WTC11 (cell line): ENCODE measurements around the gene CLEC4C. TPM values are rescaled to one million over a fixed set of nuclear protein-coding genes. Genes with fewer than 3 reads are reported as not detected.
"Not testable (repeated sequence)": the region's sequence is repeated elsewhere in the genome, so short reads cannot be mapped to it uniquely, and the experiment has no call there.

Experiments used
- ATAC-seq: fragments of 200-7000 bp; cut with Tn5 transposase; 2 replicates; pipeline ENCODE4 v1.10.0; 2021; ENCODE audit warnings: mild to moderate bottlenecking, moderate library complexity
- CTCF ChIA-PET: fragments of 300-600 bp; sonication (Branson Sonifier 250); formaldehyde crosslinking; loops from one replicate; lab custom pipeline; 2021; ENCODE audit warnings: antibody characterized with exemption; lab: Charles Lee
- POLR2A ChIA-PET: fragments of 350-600 bp; sonication (Branson Sonifier 250); formaldehyde crosslinking; loops from one replicate; lab custom pipeline; 2021; ENCODE audit warnings: antibody characterized with exemption; lab: Charles Lee
- DNase-seq: peaks from one replicate; pipeline ENCODE4 v3.0.0; 2021; ENCODE audit warnings: low spot score
- H3K27ac Mint-ChIP-seq: 2 replicates; pipeline ENCODE4 v1.8.0; 2021; ENCODE audit warnings: mixed read lengths
- H3K27me3 Mint-ChIP-seq: 2 replicates; pipeline ENCODE4 v1.8.0; 2021; ENCODE audit warnings: low read depth, mild to moderate bottlenecking, moderate library complexity, mixed read lengths
- H3K36me3 Mint-ChIP-seq: 2 replicates; pipeline ENCODE4 v1.8.0; 2021; ENCODE audit warnings: mixed read lengths
- H3K4me1 Mint-ChIP-seq: 2 replicates; pipeline ENCODE4 v1.8.0; 2022; ENCODE audit warnings: mixed read lengths
- H3K4me3 Mint-ChIP-seq: 2 replicates; pipeline ENCODE4 v1.8.0; 2021; ENCODE audit warnings: mild to moderate bottlenecking, moderate library complexity, mixed read lengths
- H3K9me3 Mint-ChIP-seq: 2 replicates; pipeline ENCODE4 v1.8.0; 2021; ENCODE audit warnings: mixed read lengths
- E2F4 ChIP-seq: sonication (generic); formaldehyde crosslinking; IDR thresholded peaks from 2 replicates; pipeline ENCODE4 v1.8.1; 2022; ENCODE audit warnings: low read depth, mild to moderate bottlenecking, moderate library complexity, missing genetic modification reagents, borderline replicate concordance
- ELF4 ChIP-seq: sonication (generic); formaldehyde crosslinking; IDR thresholded peaks from 2 replicates; pipeline ENCODE4 v1.8.1; 2022; ENCODE audit warnings: low read depth, mild to moderate bottlenecking, moderate library complexity, missing genetic modification reagents
- ETV6 ChIP-seq: sonication (generic); formaldehyde crosslinking; IDR thresholded peaks from 2 replicates; pipeline ENCODE4 v1.8.1; 2022; ENCODE audit warnings: mild to moderate bottlenecking, missing genetic modification reagents
- FOXK1 ChIP-seq: sonication (generic); formaldehyde crosslinking; IDR thresholded peaks from 2 replicates; pipeline ENCODE4 v1.8.0; 2022; ENCODE audit warnings: mild to moderate bottlenecking, moderate library complexity, missing genetic modification reagents
- GABPB1 ChIP-seq: sonication (generic); formaldehyde crosslinking; IDR thresholded peaks from 2 replicates; pipeline ENCODE4 v1.8.1; 2023; ENCODE audit warnings: mild to moderate bottlenecking, missing genetic modification reagents
- MYBL2 ChIP-seq: sonication (generic); formaldehyde crosslinking; IDR thresholded peaks from 2 replicates; pipeline ENCODE4 v1.8.1; 2023; ENCODE audit warnings: mild to moderate bottlenecking, moderate library complexity, missing genetic modification reagents
- NFATC4 ChIP-seq: fragments of 250-450 bp; sonication (Bioruptor Pico); IDR thresholded peaks from 2 replicates; pipeline ENCODE4 v1.9.0; 2021; ENCODE audit warnings: mild to moderate bottlenecking
- NFYB ChIP-seq: sonication (generic); formaldehyde crosslinking; conservative IDR thresholded peaks from 2 replicates; pipeline ENCODE4 v1.8.0; 2022; ENCODE audit warnings: low read depth, missing genetic modification reagents
- OVOL2 ChIP-seq: fragments of 250-450 bp; sonication (Bioruptor Pico); IDR thresholded peaks from 2 replicates; pipeline ENCODE4 v1.9.0; 2021; ENCODE audit warnings: mild to moderate bottlenecking, borderline replicate concordance
- SMAD3 ChIP-seq: sonication (generic); formaldehyde crosslinking; IDR thresholded peaks from 2 replicates; pipeline ENCODE4 v1.8.0; 2022; ENCODE audit warnings: missing genetic modification reagents, mild to moderate bottlenecking, borderline replicate concordance
- ZBTB43 ChIP-seq: sonication (generic); formaldehyde crosslinking; IDR thresholded peaks from 2 replicates; pipeline ENCODE4 v1.8.1; 2023; ENCODE audit warnings: mild to moderate bottlenecking, missing genetic modification reagents
- ZNF138 ChIP-seq: sonication (generic); formaldehyde crosslinking; conservative IDR thresholded peaks from 2 replicates; pipeline ENCODE4 v1.8.1; 2022; ENCODE audit warnings: mild to moderate bottlenecking, moderate library complexity, missing genetic modification reagents
- ZNF232 ChIP-seq: sonication (generic); formaldehyde crosslinking; IDR thresholded peaks from 2 replicates; pipeline ENCODE4 v1.8.0; 2022; ENCODE audit warnings: mild to moderate bottlenecking, missing genetic modification reagents
- ZNF281 ChIP-seq: sonication (generic); formaldehyde crosslinking; IDR thresholded peaks from 2 replicates; pipeline ENCODE4 v1.8.0; 2023; ENCODE audit warnings: mild to moderate bottlenecking, missing genetic modification reagents
- ZNF317 ChIP-seq: sonication (generic); formaldehyde crosslinking; IDR thresholded peaks from 2 replicates; pipeline ENCODE4 v1.8.1; 2023; ENCODE audit warnings: low read depth, mild to moderate bottlenecking, moderate library complexity, missing genetic modification reagents, borderline replicate concordance
- ZNF416 ChIP-seq: fragments of 250-450 bp; sonication (Bioruptor Pico); IDR thresholded peaks from 2 replicates; pipeline ENCODE4 v1.9.0; 2021; ENCODE audit warnings: mild to moderate bottlenecking, inconsistent platforms
- ZNF423 ChIP-seq: fragments of 250-450 bp; sonication (Bioruptor Pico); IDR thresholded peaks from 2 replicates; pipeline ENCODE4 v2.1.2; 2022; ENCODE audit warnings: mild to moderate bottlenecking, moderate library complexity
- total RNA-seq: library from RNA; stranded (reverse); gene quantifications from 3 replicates; pipeline ENCODE4 v1.2.3, GENCODE V29; 2021
- TF ChIP-seq, protein P1 (sequence below): sonication (generic); formaldehyde crosslinking; IDR thresholded peaks from 2 replicates; pipeline ENCODE4 v1.8.1; 2022; ENCODE audit warnings: mild to moderate bottlenecking, missing genetic modification reagents, moderate library complexity, borderline replicate concordance
- TF ChIP-seq, protein P2 (sequence below): sonication (generic); formaldehyde crosslinking; IDR thresholded peaks from 2 replicates; pipeline ENCODE4 v1.8.1; 2023; ENCODE audit warnings: mild to moderate bottlenecking, moderate library complexity, missing genetic modification reagents
- TF ChIP-seq, protein P3 (sequence below): sonication (generic); formaldehyde crosslinking; IDR thresholded peaks from 2 replicates; pipeline ENCODE4 v1.8.0; 2023; ENCODE audit warnings: missing genetic modification reagents

Gene CLEC4C
- total RNA-seq, 1 experiment from 2014 or later = 0.50 TPM

DNA sequence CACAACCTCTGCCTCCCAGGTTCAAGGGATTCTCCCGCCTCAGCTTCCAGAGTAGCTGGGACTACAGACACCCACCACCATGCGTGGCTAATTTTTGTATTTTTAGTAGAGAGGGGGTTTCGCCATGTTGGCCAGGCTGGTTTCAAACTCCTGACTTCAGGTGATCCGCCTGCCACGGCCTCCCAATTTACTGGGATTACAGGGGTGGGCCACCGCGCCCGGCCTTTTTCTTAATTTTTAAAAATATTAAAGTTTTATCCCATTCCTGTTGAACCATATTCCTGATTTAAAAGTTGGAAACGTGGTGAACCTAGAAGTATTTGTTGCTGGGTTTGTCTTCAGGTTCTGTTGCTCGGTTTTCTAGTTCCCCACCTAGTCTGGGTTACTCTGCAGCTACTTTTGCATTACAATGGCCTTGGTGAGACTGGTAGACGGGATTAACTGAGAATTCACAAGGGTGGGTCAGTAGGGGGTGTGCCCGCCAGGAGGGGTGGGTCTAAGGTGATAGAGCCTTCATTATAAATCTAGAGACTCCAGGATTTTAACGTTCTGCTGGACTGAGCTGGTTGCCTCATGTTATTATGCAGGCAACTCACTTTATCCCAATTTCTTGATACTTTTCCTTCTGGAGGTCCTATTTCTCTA is 41.8 kb upstream of the CLEC4C start, which contains the start of gene NANOG:
NANOG (plus strand) TSS at position 519 of the 645 bp plus-strand sequence. CDS start 213 bp downstream, outside the sequence.
- ChIA-PET POLR2A (interaction anchor here (0.7 to 1.9 kb wide), 5 partner anchors 9 to 185 kb away, joined by 3 to 5 read pairs (median 4); no protein-coding TSS in a partner anchor), CTCF (interaction anchor here (0.6 to 1.2 kb wide), 5 partner anchors 17 to 110 kb away, joined by 3 to 5 read pairs (median 4); partner anchors contain the start of gene GDF3)
- not testable (repeated sequence) for H3K9me3 Mint-ChIP-seq, H3K27me3 Mint-ChIP-seq
- ATAC-seq (peak; percentile 80), DNase-seq (peak; percentile 73)
- peak within 1 kb of the TSS; percentile 98 for H3K27ac Mint-ChIP-seq
- TF ChIP-seq ZNF423 (CRISPR knock-in tag) = 0 out of 2 replicates have a peak, but pooled peaks have one; percentile 20
- H3K4me1 Mint-ChIP-seq = peaks cover 71% of the 10 kb centered on the region
- peak within 1 kb of the TSS; percentile 91 for H3K4me3 Mint-ChIP-seq
- H3K36me3 Mint-ChIP-seq = peaks cover 39% of the 10 kb centered on the region

DNA sequence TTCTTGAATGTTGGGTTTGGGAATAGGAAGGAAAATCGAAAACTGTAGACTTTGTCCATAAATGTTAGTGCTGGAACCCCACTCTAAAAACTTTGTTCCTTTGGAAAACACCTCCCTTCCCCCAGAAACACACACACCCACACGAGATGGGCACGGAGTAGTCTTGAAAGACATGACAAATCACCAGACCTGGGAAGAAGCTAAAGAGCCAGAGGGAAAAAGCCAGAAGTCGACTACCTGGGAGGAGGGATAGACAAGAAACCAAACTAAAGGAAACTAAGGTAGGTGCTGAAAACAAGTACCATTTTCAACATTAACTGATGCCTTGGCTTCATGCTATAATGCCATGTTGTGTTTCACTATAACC is 41.1 kb upstream of the CLEC4C start:
- H3K4me1 Mint-ChIP-seq = peaks cover 67% of the 10 kb centered on the region
- TF ChIP-seq ZNF416 (CRISPR knock-in tag) = no peak
- no peak for TF ChIP-seq ELF4
- no peak for TF ChIP-seq OVOL2
- TF ChIP-seq, protein P1, sequence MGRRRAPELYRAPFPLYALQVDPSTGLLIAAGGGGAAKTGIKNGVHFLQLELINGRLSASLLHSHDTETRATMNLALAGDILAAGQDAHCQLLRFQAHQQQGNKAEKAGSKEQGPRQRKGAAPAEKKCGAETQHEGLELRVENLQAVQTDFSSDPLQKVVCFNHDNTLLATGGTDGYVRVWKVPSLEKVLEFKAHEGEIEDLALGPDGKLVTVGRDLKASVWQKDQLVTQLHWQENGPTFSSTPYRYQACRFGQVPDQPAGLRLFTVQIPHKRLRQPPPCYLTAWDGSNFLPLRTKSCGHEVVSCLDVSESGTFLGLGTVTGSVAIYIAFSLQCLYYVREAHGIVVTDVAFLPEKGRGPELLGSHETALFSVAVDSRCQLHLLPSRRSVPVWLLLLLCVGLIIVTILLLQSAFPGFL (CRISPR knock-in tag) = no peak
- TF ChIP-seq NFYB (CRISPR knock-in tag) = no peak
- TF ChIP-seq GABPB1 (CRISPR knock-in tag) = no peak
- TF ChIP-seq ZNF317 (CRISPR knock-in tag) = no peak
- TF ChIP-seq ZNF232 = no peak
- TF ChIP-seq ZNF281 = no peak
- no peak for TF ChIP-seq SMAD3 (CRISPR knock-in tag)
- no peak for TF ChIP-seq MYBL2 (CRISPR knock-in tag)
- TF ChIP-seq ZBTB43 (CRISPR knock-in tag) = no peak
- TF ChIP-seq NFATC4 (CRISPR knock-in tag) = no peak
- TF ChIP-seq, protein P2, sequence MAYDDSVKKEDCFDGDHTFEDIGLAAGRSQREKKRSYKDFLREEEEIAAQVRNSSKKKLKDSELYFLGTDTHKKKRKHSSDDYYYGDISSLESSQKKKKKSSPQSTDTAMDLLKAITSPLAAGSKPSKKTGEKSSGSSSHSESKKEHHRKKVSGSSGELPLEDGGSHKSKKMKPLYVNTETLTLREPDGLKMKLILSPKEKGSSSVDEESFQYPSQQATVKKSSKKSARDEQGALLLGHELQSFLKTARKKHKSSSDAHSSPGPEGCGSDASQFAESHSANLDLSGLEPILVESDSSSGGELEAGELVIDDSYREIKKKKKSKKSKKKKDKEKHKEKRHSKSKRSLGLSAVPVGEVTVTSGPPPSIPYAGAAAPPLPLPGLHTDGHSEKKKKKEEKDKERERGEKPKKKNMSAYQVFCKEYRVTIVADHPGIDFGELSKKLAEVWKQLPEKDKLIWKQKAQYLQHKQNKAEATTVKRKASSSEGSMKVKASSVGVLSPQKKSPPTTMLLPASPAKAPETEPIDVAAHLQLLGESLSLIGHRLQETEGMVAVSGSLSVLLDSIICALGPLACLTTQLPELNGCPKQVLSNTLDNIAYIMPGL (CRISPR knock-in tag) = no peak
- no peak for TF ChIP-seq ETV6 (CRISPR knock-in tag)
- TF ChIP-seq E2F4 (CRISPR knock-in tag) = no peak
- no peak for TF ChIP-seq ZNF138 (CRISPR knock-in tag)
- TF ChIP-seq, protein P3, sequence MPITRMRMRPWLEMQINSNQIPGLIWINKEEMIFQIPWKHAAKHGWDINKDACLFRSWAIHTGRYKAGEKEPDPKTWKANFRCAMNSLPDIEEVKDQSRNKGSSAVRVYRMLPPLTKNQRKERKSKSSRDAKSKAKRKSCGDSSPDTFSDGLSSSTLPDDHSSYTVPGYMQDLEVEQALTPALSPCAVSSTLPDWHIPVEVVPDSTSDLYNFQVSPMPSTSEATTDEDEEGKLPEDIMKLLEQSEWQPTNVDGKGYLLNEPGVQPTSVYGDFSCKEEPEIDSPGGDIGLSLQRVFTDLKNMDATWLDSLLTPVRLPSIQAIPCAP (CRISPR knock-in tag) = no peak
- no peak for TF ChIP-seq FOXK1 (CRISPR knock-in tag)
- TF ChIP-seq, all 79 proteins: peak for 0
- Mint-ChIP-seq H3K27me3 (no peaks in the 10 kb centered on the region), H3K27ac (peak overlapping the region; percentile 98), H3K36me3 (peaks cover 32% of the 10 kb centered on the region), H3K4me3 (peak overlapping the region; percentile 91), H3K9me3 (no peaks in the 10 kb centered on the region)
- no peak for DNase-seq
- ChIA-PET POLR2A (interaction anchor here (0.6 to 1.5 kb wide), 5 partner anchors 10 to 114 kb away, joined by 3 to 4 read pairs (median 4); no protein-coding TSS in a partner anchor), CTCF (interaction anchor here (1.0 to 1.5 kb wide), 3 partner anchors 92 to 146 kb away, joined by 3 to 5 read pairs (median 4); partner anchors contain the start of gene GDF3)
- no peak for ATAC-seq
